CD4-positive, alpha-beta T cell treated with Interleukin-15 for 4 hours (primary cell): Measurements from ENCODE around the gene NOTCH3.

Experiments
- DNase-seq: peaks from one replicate; pipeline ENCODE4 v3.0.0-alpha.2; 2020; ENCODE audit warnings: low spot score

NOTCH3 gene

DNA sequence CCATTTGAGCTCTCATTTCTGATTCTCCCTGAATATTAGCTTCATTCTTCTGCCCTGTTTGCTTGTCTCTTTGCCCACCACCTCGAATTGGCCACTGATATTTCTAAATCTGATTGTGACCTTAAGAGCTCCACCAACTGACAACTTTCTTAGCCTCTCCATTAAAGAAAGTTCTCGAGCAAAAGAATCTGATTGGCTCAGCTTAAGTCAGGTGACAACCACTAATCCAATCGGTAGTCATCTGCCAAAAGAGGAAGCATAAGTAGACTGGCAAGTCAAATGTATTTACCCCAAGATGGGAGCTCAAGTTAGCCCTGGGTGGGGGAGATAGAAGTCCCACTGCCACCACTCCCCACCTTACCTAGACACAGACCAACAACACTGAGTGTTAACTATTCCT is 41.5 kb downstream of the NOTCH3 start:
- DNase-seq = no peak

DNA sequence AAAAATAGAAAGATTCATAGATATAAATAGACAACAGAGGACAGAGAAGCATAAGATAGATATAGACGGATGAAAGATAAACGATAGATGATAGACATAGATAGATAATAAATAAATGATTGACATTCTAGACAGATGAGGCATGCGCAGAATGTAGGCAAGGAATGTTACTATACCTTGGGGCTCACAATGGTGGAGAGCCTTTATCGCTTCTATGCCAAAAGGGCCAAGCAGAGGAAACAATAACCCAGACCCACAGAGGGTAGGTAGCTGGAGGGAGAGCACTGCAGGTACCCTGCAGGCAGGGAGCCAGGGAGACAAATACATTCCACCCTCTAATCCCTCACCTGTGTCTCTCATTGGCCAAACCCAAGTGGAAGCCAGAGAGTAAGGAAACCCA is 44.4 kb downstream of the NOTCH3 start:
- DNase-seq = no peak

DNA sequence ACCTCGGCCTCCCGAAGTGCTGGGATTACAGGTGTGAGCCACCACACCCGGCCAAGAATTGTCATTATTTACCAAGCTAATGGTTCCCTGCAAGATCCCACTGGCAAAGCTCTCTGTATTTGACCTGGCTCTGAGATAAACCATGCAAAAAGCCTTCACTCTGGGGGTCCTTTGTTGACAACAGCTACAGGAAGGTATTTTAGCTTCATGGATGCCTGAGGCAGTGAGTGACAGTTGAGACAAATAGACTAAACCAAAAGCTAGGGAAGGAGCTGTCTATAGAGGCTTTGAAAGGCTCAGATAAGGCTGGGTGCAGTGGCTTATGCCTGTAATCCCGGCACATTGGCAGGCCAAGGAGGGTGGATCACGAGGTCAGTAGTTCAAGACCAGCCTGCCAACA is 45.5 kb downstream of the NOTCH3 start:
- DNase-seq = no peak

DNA sequence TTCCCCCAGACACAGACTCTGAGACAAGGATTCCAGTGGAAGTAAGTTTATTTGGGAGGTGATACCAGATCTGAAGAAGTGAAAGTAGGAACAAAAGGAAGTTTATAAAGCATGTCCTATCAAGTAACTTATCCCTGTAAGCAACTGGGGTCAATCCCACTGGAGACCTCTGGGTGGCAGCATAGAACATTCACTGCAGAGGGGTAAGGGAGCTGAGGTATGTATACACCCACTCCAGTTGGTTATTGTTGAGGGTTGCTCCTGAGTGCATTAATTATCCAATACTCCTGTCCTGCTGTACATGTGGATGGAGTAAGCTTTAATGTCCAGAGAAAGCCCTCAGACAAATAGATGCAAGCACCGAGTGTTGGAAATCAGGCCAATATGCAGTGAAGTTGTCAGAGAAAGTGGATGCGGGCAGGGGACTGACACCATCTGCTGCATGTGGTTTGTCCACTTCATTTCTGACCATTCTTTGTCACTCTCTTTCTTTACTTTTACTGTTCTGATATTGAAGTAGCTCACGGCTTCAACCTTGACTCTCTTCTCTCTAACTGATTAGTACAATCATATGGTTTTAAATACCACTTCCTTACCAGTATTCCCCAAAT is 46.7 kb downstream of the NOTCH3 start:
- peak; percentile 30 for DNase-seq

DNA sequence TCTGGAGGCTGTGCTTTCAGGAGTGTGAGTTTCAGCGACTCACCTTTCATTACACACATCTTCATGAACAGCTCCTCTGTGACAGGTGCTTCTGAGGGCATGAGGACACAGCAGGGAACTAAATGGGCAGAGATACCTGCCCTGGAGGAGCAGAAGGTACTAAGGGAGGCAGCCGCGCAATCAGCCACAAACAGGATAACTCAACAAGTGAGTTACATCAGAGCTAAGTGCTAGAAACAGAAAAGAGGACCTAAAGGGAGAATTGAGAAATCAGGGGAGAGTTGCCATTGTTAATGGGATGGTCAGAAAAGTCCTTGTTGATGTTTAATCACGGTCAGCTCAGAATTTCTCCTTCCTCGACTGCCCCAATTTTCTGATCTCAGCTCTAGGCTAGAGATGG is 51.1 kb downstream of the NOTCH3 start:
- DNase-seq = no peak

DNA sequence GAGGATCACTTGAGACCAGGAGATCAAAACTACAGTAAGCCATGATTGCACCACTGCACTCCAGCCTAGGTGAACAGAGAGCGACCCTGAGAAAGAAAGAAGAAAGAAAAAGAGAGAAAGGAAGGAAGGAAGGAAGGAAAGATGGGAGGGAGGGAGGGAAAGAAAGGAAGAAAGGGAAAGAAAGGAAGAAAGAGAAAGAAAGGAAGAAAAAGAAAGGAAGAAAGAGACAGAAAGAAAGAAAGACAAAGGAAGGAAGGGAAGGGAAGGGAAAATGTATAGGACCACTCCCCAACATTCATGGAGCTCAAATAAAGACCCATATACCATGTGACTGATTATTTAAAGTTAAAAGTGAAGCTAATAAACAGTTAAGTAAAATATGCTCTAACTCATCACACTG is 53.7 kb downstream of the NOTCH3 start:
- DNase-seq = no peak

DNA sequence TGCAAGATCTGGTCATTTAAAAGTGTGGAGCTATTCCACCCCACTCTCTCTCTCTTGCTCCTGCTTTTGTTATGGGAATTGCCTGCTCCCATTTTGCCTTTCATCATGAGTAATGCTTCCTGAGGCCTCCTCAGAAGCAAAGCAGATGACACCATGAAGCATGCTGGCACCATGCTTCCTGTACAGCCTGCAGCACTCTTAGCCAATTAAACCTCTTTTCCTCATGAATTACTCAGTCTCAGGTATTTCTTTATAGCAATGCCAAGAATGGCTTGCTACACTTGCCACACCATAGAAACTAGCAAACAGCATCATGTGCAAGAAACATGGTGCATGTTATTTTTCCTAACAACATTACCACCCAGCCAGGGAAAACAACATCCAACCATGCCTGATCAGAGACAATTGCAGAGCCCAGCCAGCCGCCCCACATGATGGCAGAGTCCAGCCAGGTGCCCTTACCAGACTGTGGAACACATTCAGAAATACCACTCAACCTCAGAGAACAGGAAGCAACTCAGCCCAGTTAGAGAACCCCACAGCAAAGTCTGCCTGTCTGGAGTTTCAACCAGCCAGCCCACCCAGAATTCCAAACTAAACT is 56.6 kb downstream of the NOTCH3 start:
- DNase-seq = no peak

DNA sequence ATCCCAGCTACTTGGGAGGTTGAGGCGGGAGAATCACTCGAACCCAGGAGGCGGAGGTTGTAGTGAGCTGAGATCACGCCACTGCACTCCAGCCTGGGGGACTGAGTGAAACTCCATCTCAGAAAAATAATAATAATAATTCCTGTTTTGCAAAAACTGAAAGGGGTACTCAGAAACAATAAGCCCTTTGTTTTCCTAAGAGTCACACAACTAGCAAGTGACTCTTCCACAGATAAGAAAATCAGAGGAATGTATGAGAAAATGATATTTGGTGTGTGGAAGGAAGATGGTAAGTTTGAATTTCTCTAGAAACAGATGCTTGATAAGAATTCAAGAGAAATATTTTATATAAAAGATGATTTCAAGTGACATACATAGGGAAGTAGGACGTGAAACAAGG is 58.5 kb downstream of the NOTCH3 start:
- no peak for DNase-seq

DNA sequence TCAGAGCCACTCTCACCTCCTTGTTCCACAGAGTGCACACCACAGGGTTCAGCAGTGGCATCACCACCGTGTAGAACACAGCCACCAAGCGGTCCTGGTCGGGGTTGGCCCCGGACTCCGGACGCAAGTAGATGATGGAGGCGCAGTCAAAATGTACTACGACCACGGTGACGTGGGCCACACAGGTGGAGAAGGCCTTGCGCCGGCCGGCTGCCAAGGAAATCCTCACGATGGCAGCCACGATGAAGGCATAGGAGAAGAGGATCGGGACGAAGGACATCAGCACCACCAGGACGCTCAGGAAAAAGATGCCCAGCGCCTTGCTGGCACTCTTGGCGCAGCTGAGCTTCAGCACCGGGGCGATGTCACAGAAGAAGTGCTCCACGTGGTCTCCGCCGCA is 59.7 kb downstream of the NOTCH3 start:
- DNase-seq = no peak

DNA sequence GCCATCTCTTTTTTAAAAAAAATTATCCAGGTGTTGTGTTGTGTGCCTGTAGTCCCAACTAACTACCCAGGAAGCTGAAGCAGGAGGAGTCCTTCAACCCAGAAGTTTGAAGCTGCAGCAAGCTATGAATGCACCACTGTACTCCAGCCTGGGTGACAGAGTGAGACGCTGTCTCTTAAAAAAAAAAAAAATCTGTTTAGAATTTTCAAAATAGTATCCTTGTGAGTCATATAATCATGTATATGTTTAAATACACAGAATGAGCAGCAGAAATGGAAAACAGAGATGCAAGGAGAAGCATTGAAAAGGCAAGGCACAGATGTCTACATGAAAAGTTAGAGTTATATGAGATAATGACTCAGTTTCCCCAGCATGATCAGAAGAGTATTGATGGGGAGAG is 62.4 kb downstream of the NOTCH3 start:
- DNase-seq = no peak

DNA sequence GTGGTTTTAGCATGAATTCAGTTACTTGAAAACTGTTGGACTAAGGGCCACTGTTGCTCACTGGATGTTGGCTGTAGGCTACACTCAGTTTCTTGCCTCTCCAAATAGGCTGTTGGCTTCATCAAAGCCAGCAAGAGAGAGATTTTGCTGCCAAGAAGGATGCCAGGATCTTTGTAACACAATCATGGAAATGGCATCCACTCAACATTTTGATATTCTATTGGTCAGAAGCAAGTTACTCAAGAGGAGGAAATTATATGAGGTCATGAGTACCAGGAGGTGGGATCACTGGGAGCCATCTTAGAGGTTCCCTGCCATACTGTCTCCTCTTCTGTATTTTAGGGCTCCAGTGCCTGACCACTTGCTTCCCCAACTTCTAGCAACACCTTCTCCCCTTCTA is 63.0 kb downstream of the NOTCH3 start:
- no peak for DNase-seq

DNA sequence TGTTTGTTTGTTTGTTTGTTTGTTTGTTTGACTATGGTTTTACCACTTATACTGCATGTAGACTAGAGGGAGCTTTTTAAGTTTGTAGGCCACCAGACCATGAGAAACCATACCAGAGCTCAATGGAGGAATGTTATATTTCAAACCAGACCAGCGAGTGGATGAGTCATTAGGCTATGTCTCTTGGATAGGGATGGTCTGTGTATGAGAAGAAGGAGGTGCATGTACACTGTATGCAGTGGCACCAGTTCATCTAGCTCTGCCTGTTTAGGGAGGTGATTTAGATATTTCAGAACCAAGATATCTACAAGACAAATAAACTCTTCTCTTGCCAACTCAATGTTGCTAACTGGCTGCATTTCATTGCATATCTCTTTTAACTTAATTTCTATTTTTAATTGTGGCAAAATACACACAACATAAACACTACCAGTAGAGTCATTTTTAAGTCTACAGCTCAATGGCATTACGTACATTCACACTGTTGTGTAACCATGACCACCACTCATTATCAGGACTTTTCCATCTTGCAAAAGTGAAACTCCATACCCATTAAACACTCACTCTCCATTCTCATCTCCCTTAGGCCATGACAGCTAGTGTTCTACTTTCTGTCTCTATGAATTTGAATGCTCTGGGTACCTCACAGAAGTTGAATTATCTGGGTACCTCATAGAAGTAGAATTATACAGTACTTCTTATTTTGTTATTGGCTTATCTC is 64.4 kb downstream of the NOTCH3 start:
- no peak for DNase-seq

DNA sequence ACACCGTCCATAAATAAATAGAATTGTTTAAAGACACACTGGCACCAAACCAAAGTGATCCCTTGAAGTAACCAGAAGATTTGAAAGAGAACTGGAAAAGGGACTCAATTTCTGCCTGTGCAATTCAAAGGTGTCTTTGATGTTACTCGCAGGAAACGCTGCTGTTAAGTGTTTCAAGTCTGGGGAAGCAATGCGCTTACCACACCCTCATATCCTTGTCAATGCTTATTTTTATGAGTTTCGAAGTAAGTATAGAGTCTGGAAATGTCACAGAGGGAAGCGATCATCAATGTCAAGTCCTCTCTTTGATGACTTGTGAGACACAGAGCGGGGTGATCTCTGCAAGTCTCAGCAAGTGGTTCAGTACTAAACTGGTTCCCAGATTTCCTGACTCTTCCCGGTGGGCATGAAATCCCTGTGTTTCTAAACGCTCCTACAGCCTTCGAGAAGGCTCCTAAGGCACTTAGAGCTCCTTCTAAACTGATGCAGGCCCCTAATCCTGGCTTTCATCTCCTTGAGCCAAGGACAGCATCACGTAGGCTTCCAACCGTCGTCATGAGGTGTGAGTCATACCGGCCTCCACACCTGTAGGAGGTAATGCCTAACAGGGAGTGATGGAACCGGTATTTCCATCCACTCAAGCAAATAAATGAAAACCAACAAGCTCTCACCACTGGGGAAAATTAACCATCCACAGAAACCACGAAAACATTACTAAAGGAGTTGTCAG is 70.8 kb downstream of the NOTCH3 start:
- peak; percentile 28 for DNase-seq

DNA sequence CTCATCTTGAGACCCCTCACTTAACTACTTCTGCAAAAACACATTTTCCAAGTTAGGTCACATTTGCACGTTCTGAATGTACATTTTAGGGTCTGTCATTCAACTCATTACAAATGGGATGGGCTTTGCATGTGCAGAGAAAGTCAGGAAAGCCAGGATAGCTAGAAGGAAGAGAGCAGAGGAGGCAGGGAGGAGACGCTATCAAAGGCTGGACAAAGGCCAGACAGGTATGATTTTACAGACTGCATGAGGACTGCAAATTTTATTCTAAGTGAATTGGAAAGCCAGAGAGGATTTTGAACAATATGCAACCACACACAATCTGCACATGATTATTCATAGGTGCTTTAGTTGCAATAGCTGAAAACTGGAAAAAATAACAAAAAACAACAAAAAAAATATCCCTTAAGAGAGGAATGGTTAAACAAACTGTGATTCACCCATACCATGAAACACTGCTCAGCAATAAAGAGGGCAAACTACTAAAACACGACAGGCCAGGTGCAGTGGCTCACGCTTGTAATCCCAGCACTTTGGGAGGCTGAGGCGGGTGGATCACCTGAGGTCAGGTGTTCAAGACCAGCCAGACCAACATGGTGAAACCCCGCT is 72.5 kb downstream of the NOTCH3 start:
- DNase-seq = no peak

DNA sequence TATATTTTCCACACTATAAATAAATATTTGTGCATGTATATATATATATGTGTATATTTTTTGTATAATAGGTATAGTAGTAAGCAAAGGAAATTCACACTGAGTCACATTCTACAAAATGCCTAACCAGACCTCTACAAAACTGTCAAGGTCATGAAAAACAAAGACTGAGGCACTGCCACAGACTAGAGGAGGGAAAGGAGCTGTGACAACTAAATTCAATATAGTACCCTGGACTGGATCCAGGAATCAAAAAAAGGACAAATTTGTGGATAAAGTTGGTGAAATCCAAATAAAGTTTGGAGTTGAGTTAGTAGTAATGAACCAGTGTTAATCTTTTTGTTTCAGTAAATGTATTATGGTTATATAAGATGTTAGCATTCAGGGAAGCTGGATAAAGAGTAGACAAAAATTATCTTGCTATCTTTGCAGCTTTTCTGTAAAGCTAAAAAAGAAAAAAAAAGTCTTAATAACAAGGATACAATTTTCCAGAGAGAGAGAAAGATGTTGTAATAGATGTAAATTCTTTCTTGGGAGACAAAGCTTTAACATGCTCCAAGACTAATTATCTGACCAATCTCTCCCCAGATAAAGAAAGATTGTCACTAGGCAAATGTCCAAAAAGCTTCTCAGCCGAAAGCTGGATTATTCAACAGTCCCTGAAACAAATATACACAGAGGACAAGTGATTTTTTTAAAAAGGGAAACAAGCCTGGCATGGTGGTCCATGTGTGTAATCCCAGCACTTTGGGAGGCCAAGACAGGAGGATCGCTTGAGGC is 74.5 kb downstream of the NOTCH3 start:
- no peak for DNase-seq

DNA sequence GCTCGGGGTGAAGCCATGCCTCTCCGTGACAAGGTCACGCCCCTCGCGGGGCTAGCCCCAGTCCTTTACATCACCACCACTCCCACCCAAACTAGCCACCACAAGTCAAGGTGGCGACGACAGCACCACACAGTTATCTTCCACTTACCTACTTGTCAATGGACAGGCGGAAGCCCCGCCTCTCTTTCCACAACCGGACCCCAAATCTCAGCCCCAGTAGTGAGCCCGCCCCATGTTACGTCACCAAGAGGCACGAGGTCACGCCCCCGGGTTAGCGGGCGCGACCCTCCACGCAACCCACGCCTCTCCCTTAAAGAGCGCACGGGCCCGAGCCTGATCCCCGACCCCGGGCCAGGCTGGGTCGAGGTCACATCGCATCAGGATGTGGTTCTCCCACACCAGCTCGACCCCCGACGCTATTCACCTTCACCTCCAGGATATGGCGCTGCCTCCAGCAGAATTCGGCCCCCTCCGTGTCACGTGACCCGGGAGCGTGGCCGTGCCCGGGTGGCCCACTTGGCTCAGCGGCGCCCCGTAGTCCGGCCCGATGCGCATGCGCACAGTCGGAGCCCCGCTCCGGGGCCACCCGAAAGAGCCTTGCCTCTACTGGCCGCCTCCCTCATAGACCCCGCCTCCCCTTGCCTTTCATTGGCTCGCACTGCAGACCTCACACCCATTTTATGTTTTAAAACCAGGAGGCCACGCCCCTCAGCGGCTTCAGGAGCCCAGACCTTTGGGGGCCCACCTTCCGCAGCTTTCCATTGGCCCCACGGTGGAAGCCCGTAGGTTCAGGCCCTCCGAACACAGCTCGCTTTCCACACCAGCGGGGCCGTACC is 75.3 kb downstream of the NOTCH3 start:
- peak; percentile 97 for DNase-seq

DNA sequence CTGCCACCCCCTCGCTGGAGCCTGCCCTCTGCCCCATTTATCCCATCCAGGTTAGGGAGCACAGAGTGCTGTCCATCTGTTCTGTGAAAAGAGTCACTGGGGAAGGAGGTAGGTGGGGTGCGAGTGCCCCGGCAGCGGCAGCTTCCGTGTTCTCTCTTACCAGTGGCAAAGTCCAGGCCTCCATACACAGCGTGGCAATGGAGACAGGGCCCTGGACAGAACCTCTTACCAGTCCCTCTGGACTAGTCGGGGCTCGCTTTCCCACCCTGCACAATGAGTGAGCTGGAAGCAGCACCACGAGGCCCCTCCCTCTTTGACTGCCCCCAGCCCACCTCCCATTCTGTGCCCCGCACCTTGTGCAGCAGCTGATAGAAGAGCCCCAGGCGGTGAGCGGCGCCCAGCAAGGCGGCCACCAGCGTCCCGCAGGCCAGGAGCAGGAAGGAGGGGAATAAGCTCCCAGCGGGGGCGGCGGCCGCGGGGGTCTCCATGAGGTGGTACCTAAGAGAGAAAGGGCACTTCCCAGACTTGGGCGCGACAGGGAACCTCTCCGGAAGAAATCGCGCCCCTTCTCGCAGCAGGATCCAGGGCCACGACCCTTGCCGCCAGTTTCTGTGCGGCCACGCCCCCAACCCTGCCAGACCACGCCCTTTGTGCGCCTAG is 76.1 kb downstream of the NOTCH3 start:
- DNase-seq = no peak

DNA sequence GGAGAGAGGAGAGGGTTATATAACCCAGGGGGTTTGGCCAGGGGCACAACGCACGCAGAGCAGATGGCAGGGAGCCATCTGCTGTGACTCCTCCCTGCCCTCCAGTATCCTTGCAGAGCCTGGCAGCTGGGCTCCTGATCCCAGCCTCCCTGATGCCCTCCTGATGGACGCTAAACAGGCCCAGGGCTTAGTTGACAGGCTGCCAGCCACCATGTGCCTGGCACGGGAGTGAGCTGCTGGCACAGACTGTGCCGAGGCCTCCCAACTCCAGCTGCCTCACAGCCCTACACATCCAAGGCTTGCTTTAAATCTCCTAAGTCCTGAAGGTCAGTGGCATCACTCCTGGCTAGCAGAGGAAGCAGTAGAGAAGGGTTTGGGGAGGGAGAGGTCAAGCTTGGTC is 76.9 kb downstream of the NOTCH3 start:
- DNase-seq = no peak

DNA sequence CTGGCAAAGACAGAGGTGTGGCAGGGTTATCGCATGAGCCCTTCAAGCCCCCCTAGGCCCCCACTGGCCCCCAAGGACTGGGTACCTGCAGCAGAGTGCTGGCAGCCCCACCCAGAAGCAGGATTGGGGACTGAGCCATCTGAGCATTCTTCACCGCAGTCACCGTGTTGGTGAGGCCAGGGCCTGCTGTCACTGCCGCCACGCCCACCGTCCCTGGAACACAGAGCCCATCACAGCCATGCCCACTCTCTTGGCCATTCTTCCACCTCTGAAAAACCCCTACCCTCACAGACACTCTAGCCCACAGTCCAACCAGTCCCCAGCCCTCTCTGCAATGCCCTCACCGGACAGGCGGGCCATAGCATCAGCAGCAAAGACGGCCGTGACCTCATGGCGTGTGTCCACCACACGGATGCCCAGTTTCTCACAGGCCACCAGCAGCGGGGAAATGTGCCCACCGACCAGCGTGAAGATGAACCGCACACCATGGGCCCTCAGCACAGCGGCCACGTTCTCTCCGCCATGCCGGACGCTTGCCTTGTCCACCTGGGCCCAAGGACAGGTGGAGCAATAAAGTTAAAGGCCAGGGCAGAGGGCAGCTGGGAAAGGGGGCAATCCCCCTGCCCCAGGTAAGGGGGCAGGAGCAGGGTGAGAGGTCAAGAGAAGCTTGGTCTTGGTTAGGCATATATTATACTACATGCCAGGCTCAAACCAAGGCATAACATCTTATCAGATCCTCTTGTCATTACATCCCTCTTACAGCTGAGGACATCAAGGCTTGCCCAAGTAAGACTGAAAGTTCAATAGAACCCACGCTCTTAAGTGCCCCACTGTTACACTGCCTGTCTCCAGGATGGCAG is 77.5 kb downstream of the NOTCH3 start:
- DNase-seq = no peak
